Subcutaneous preadipocyte (primary cell): ENCODE measurements around the gene MTIF2. TPM values are rescaled to one million over a fixed set of nuclear protein-coding genes. Genes with fewer than 3 reads are reported as not detected.

Experiments used
- small RNA-seq: library from RNA; depleted of rRNA; stranded (forward); fragments of <200 nt; gene quantifications from one replicate; pipeline ENCODE3, GENCODE V24; 2012
- total RNA-seq: library from RNA; depleted of rRNA; stranded (reverse); fragments of >200 nt; gene quantifications from 2 replicates; pipeline ENCODE4 v1.2.3, GENCODE V29; 2012

Gene MTIF2
- 40.4 and 49.1 TPM in 2 replicates for total RNA-seq

GRCh38 chr2:55268907-55269644 lies at the start of gene MTIF2:
TSS of gene MTIF2 (minus strand) at chr2:55269231. CDS start at chr2:55263858, 5,373 bp downstream.

GRCh38 chr2:55232084-55232862 lies 36.8 kb downstream of the MTIF2 start, which contains the start of the genes CLHC1 and RPS27A:
TSS of gene CLHC1 (minus strand) at chr2:55232293. CDS start at chr2:55222411, 9,882 bp downstream.
TSS of gene RPS27A (plus strand) at chr2:55232688. CDS start at chr2:55232825, 137 bp downstream.

Small RNA genes lying within 50 kb of the gene (small RNA-seq; reads per million reads assigned to genes)
- not detected for gene RF00019

Other genes starting within 250 kb of the MTIF2 start
- 222 and 242 TPM in 2 replicates for gene RTN4, start 218.8 kb downstream of the MTIF2 start, total RNA-seq
- gene CLHC1, start 36.9 kb downstream of the MTIF2 start, total RNA-seq: 3.7 and 8.6 TPM in 2 replicates
- gene RPS27A, start 36.5 kb downstream of the MTIF2 start, total RNA-seq: 525 and 1,020 TPM in 2 replicates
- 52.2 and 86.6 TPM in 2 replicates for gene CCDC88A, start 150.6 kb upstream of the MTIF2 start, total RNA-seq